Cardiac fibroblast (primary cell): Measurements from ENCODE around the gene SOCS7.

Source experiments
- DNase-seq, 2 donors: peaks; one replicate each; pipeline versions ENCODE4 v3.0.0 to v3.0.0-alpha.2; 2010; ENCODE audit warnings: low read depth in 2 of 2
- H3K4me3 ChIP-seq, 2 donors: replicated peaks in 1 of 2; 1 replicate in 1 of 2; 2 replicates in 1 of 2; pipeline ENCODE4 v1.5.1; 2011; ENCODE audit warnings: low read depth in 2 of 2, low read length in 2 of 2, mild to moderate bottlenecking in 2 of 2, moderate library complexity in 1 of 2
- CTCF ChIP-seq: IDR thresholded peaks from one replicate; pipeline ENCODE4 v1.5.1; 2011; ENCODE audit warnings: low read depth, mild to moderate bottlenecking, low read length, inconsistent platforms

SOCS7 gene

GRCh38 chr17:38343608-38344419 lies 7.8 kb upstream of the SOCS7 start, which contains the start of gene GPR179:
GPR179 (minus strand) TSS chr17:38343956; CDS start chr17:38343789, 167 bp downstream.
- DNase-seq = no peak
- no peak within 1 kb of the TSS for H3K4me3 ChIP-seq
- TF ChIP-seq CTCF = no peak

DNA sequence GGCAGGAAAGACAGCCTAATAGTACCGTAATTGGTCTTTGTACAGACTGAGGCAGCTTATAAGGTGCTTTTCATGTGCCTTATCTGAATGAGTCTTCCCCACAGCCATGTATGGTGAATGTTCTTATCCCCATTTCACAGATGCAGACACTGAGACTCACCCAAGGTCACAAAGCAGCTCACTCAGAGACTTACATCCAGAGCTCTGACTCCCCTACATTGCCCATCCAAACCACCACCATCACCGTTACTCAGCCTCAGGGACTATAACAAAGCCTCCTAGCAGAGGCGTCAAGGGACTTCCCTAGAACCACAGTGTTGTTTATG lies 7.3 kb upstream of the SOCS7 start:
- no peak for TF ChIP-seq CTCF
- no peak for DNase-seq
- H3K4me3 ChIP-seq = no peak overlapping the region

DNA sequence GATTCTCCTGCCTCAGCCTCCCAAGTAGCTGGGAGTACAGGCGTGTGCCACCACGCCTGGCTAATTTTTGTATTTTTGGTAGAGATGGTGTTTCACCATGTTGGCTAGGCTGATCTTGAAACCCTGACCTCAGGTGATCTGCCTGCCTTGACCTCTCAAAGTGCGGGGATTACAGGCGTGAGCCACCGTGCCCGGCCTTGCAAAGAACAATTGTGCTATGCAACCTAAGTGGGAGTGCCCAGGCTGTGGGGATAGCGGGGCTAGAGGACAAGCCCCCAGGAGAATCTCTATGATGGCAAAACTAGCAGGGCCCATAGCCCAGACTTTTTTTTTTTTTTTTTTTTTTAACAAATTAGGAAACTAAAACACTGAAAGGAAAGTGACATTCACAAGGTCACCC lies 5.9 kb upstream of the SOCS7 start:
- no peak for DNase-seq
- H3K4me3 ChIP-seq = no peak overlapping the region
- TF ChIP-seq CTCF = no peak

DNA sequence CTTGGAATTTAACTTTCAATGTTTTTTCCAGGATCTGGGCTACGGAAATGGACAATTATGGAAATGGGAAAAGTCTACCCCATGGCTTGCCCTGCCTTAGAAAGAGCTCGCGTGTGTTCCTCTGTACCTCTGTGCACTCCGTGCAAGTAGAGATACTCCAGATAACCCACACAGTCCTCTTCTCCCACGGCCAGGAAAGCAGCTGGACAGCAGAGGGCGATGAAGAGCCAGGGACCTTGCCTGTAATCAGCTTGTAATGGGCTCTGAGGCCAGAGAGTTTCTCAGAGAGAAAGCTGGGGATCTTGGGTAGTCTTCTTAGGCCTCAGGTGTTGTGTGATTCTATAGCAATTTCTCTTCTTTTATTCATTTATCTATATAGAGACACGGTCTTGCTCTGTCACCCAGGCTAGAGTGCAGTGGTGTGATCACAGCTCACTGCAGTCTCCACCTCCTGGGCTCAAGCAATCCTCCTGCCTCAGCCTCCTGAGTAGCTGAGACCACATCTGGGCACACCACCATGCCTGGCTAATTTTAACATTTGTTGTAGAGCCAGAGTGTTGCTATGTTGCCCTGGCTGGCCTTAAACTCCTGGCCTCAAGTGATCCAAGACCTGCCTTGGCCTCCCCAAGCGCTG lies 2.4 kb upstream of the SOCS7 start:
- peak; percentile 84 to 87 for DNase-seq
- TF ChIP-seq CTCF = peak; percentile 98
- H3K4me3 ChIP-seq = no peak overlapping the region

GRCh38 chr17:38350035-38350434 lies 1.6 kb upstream of the SOCS7 start:
- no peak overlapping the region for H3K4me3 ChIP-seq
- no peak for DNase-seq
- no peak for TF ChIP-seq CTCF

- peak overlapping the region; percentile 74 to 78 for H3K4me3 ChIP-seq
- DNase-seq = peak; percentile 27 to 28
- no peak for TF ChIP-seq CTCF
These were observed 821 bp downstream of the SOCS7 start for GRCh38 chr17:38352245-38353085.
